HK-2 (cell line): ENCODE measurements around the gene APPL1.
A peak's percentile ranks its signal among the peaks of the same experiment; 100 is the strongest.
"Not testable (repeated sequence)": the region's sequence is repeated elsewhere in the genome, so short reads cannot be mapped to it uniquely, and the experiment has no call there.

Experiments used
- DNase-seq: peaks from one replicate; pipeline ENCODE4 v3.0.0-alpha.2; 2018; ENCODE audit not compliant: unreplicated experiment

The APPL1 gene

GRCh38 chr3:57268416-57268815, 40.9 kb downstream of the APPL1 start:
- DNase-seq = no peak

GRCh38 chr3:57274845-57275244, 47.3 kb downstream of the APPL1 start:
- DNase-seq = no peak

- no peak for DNase-seq
Observed at GRCh38 chr3:57275393-57275792, 47.9 kb downstream of the APPL1 start.

GRCh38 chr3:57278237-57278636, 50.7 kb downstream of the APPL1 start:
- no peak for DNase-seq

- DNase-seq = no peak
Observed at GRCh38 chr3:57279685-57280084, 52.2 kb downstream of the APPL1 start.

- no peak for DNase-seq
Observed at GRCh38 chr3:57281715-57282114, 54.2 kb downstream of the APPL1 start.

- no peak for DNase-seq
Observed at GRCh38 chr3:57283334-57283733, 55.8 kb downstream of the APPL1 start.

- no peak for DNase-seq
Observed at GRCh38 chr3:57287205-57287604, 59.7 kb downstream of the APPL1 start.

- DNase-seq = no peak
Observed at GRCh38 chr3:57288403-57288802, 60.9 kb downstream of the APPL1 start.

GRCh38 chr3:57292159-57292896, 64.8 kb downstream of the APPL1 start, which contains the start of gene ASB14:
Gene ASB14 (minus strand): TSS chr3:57292685. CDS start chr3:57292033, 652 bp downstream.
- no peak for DNase-seq

GRCh38 chr3:57292897-57293526, 65.5 kb downstream of the APPL1 start:
- DNase-seq = no peak

GRCh38 chr3:57298041-57298440, 70.5 kb downstream of the APPL1 start:
- DNase-seq = peak; percentile 36

- DNase-seq = not testable (repeated sequence)
Observed at GRCh38 chr3:57303520-57303919, 76.0 kb downstream of the APPL1 start.

- DNase-seq = no peak
Observed at GRCh38 chr3:57309769-57310360, 82.3 kb downstream of the APPL1 start.

- DNase-seq = no peak
Observed at GRCh38 chr3:57314204-57314603, 86.7 kb downstream of the APPL1 start.
